B cell (primary cell): ENCODE measurements around the gene MYOC.

ENCODE experiments used
- CTCF ChIP-seq: fragments of 200-600 bp; IDR thresholded peaks from one replicate; pipeline ENCODE4 v1.8.0; 2022; ENCODE audit warnings: antibody characterized with exemption, mild to moderate bottlenecking
- EZH2 ChIP-seq: IDR thresholded peaks from 2 replicates; pipeline ENCODE4 v1.6.1; 2012; ENCODE audit warnings: borderline replicate concordance, low read depth, mild to moderate bottlenecking, moderate library complexity, low read length; ENCODE audit not compliant: insufficient read depth, poor library complexity, severe bottlenecking

- TF ChIP-seq CTCF, result no peak
- TF ChIP-seq EZH2, result no peak
Observed at GRCh38 chr1:171585715-171586114, 66.8 kb downstream of the MYOC start.
